HEK293 (cell line): Measurements from ENCODE around the gene PDE4D.

ENCODE experiments used
- BCL11B ChIP-seq: fragments of 450-650 bp; formaldehyde crosslinking; IDR thresholded peaks from 2 replicates; pipeline ENCODE4 v1.5.1; 2016; ENCODE audit warnings: low read depth, missing biosample characterization, missing genetic modification characterization
- HOXD13 ChIP-seq: sonication (generic); formaldehyde crosslinking; IDR thresholded peaks from 2 replicates; pipeline ENCODE4 v1.8.0; 2022; ENCODE audit warnings: missing genetic modification reagents, borderline replicate concordance
- TCF7L2 ChIP-seq: IDR thresholded peaks from 2 replicates; pipeline ENCODE4 v1.6.1; 2011; ENCODE audit warnings: low read depth, mild to moderate bottlenecking, inconsistent platforms, low read length, moderate library complexity, borderline replicate concordance
- ZBTB17 ChIP-seq: fragments of 450-650 bp; formaldehyde crosslinking; IDR thresholded peaks from 2 replicates; pipeline ENCODE4 v1.5.1; 2016; ENCODE audit warnings: missing biosample characterization, missing genetic modification characterization
- ZBTB20 ChIP-seq: fragments of 450-650 bp; formaldehyde crosslinking; IDR thresholded peaks from 2 replicates; pipeline ENCODE4 v1.5.1; 2016; ENCODE audit warnings: missing biosample characterization, missing genetic modification characterization
- ZBTB21 ChIP-seq: fragments of 450-650 bp; formaldehyde crosslinking; IDR thresholded peaks from 2 replicates; pipeline ENCODE4 v1.5.1; 2017; ENCODE audit warnings: missing biosample characterization, missing genetic modification characterization
- ZNF121 ChIP-seq: fragments of 450-650 bp; formaldehyde crosslinking; IDR thresholded peaks from 2 replicates; pipeline ENCODE4 v1.5.1; 2016; ENCODE audit warnings: missing biosample characterization, missing genetic modification characterization
- ZNF239 ChIP-seq: fragments of 450-650 bp; formaldehyde crosslinking; IDR thresholded peaks from 2 replicates; pipeline ENCODE4 v1.5.1; 2016; ENCODE audit warnings: missing biosample characterization, missing genetic modification characterization
- ZNF266 ChIP-seq: fragments of 450-650 bp; formaldehyde crosslinking; IDR thresholded peaks from 2 replicates; pipeline ENCODE4 v1.5.1; 2016; ENCODE audit warnings: missing biosample characterization, missing genetic modification characterization, low read depth
- ZNF366 ChIP-seq: fragments of 450-650 bp; formaldehyde crosslinking; conservative IDR thresholded peaks from 2 replicates; pipeline ENCODE4 v1.5.1; 2016; ENCODE audit warnings: missing biosample characterization, missing genetic modification characterization
- ZNF521 ChIP-seq: fragments of 450-650 bp; formaldehyde crosslinking; IDR thresholded peaks from 2 replicates; pipeline ENCODE4 v1.5.1; 2017; ENCODE audit warnings: missing biosample characterization, mild to moderate bottlenecking, missing genetic modification characterization
- ZNF544 ChIP-seq: fragments of 450-650 bp; formaldehyde crosslinking; IDR thresholded peaks from 2 replicates; pipeline ENCODE4 v1.5.0; 2017; ENCODE audit warnings: missing biosample characterization, missing genetic modification characterization
- ZNF549 ChIP-seq: fragments of 450-650 bp; IDR thresholded peaks from 2 replicates; pipeline ENCODE4 v1.5.1; 2018; ENCODE audit warnings: missing biosample characterization, missing genetic modification characterization, mild to moderate bottlenecking, inconsistent platforms, moderate library complexity
- ZNF561 ChIP-seq: fragments of 450-650 bp; IDR thresholded peaks from 2 replicates; pipeline ENCODE4 v1.5.1; 2018; ENCODE audit warnings: missing biosample characterization, missing genetic modification characterization, borderline replicate concordance
- ZNF610 ChIP-seq: fragments of 450-650 bp; formaldehyde crosslinking; IDR thresholded peaks from 2 replicates; pipeline ENCODE4 v1.5.1; 2016; ENCODE audit warnings: missing biosample characterization, missing genetic modification characterization, borderline replicate concordance
- ZNF658 ChIP-seq: fragments of 450-650 bp; formaldehyde crosslinking; IDR thresholded peaks from 2 replicates; pipeline ENCODE4; 2016; ENCODE audit warnings: missing biosample characterization, missing genetic modification characterization
- TF ChIP-seq, protein P1 (sequence below): fragments of 450-650 bp; formaldehyde crosslinking; IDR thresholded peaks from 2 replicates; pipeline ENCODE4 v1.5.1; 2017; ENCODE audit warnings: missing biosample characterization, missing genetic modification characterization
- TF ChIP-seq, protein P2 (sequence below): fragments of 450-650 bp; formaldehyde crosslinking; IDR thresholded peaks from 2 replicates; pipeline ENCODE4 v1.5.1; 2016; ENCODE audit warnings: missing biosample characterization, missing genetic modification characterization
- TF ChIP-seq, protein P3 (sequence below): fragments of 450-650 bp; formaldehyde crosslinking; IDR thresholded peaks from 2 replicates; pipeline ENCODE4 v1.5.1; 2016; ENCODE audit warnings: missing biosample characterization, missing genetic modification characterization
- TF ChIP-seq, protein P4 (sequence below): fragments of 450-650 bp; formaldehyde crosslinking; IDR thresholded peaks from 2 replicates; pipeline ENCODE4 v1.5.1; 2016; ENCODE audit warnings: missing biosample characterization, missing genetic modification characterization
- TF ChIP-seq, protein P5 (sequence below): fragments of 450-650 bp; formaldehyde crosslinking; IDR thresholded peaks from 2 replicates; pipeline ENCODE4 v1.5.1; 2016; ENCODE audit warnings: missing biosample characterization, missing genetic modification characterization
- TF ChIP-seq, protein P6 (sequence below): fragments of 450-650 bp; formaldehyde crosslinking; IDR thresholded peaks from 2 replicates; pipeline ENCODE4 v1.5.1; 2016; ENCODE audit warnings: missing biosample characterization, missing genetic modification characterization
- TF ChIP-seq, protein P7 (sequence below): fragments of 450-650 bp; formaldehyde crosslinking; IDR thresholded peaks from 2 replicates; pipeline ENCODE4 v1.5.1; 2016; ENCODE audit warnings: missing biosample characterization, missing genetic modification characterization

The PDE4D gene

DNA sequence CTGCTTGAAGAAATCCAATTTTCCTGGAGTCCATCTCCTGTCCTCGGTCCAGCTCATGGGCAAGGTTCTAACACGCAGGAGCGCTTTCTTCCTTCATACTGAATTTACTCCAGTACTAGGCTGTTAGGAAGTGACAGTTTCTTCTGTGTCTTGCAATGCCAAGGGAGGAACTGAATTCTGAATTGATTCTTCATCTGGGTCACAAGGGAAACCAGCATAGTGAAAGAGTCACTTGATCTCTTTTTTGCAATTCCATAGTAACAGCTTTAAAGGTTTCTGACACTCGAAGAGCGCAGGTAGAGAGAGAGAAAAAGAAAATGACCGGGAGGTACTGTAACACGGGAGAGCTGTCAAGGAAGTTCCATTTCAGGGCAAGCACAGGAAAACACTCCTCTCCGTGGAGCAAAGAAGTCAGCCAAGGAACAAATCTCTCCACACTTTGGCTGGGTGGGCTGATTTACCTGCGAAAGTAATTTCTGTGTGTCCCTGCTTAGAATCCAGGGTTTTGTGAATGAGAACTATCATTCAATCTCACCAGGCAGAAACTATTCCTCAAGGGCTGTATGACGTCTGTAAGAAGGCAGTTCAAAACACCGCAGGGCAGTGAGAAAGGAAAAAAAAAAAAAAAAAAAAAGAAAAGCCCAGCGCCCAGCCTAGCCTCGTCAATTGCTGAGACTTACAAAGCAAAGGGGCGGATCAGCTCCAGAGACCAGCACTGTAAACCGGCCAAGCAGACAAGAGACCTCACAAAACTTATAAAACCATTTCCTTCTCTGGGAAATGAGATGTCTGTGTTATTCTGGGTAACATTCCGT is 617.8 kb downstream of the PDE4D start (continued):
- TF ChIP-seq ZNF561 (tag by site-specific recombination): no peak
- TF ChIP-seq, protein P1, sequence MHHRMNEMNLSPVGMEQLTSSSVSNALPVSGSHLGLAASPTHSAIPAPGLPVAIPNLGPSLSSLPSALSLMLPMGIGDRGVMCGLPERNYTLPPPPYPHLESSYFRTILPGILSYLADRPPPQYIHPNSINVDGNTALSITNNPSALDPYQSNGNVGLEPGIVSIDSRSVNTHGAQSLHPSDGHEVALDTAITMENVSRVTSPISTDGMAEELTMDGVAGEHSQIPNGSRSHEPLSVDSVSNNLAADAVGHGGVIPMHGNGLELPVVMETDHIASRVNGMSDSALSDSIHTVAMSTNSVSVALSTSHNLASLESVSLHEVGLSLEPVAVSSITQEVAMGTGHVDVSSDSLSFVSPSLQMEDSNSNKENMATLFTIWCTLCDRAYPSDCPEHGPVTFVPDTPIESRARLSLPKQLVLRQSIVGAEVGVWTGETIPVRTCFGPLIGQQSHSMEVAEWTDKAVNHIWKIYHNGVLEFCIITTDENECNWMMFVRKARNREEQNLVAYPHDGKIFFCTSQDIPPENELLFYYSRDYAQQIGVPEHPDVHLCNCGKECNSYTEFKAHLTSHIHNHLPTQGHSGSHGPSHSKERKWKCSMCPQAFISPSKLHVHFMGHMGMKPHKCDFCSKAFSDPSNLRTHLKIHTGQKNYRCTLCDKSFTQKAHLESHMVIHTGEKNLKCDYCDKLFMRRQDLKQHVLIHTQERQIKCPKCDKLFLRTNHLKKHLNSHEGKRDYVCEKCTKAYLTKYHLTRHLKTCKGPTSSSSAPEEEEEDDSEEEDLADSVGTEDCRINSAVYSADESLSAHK (tag by site-specific recombination): 0 out of 2 replicates have a peak, but pooled peaks have one; percentile 70
- peak; percentile 63 for TF ChIP-seq ZBTB21 (tag by site-specific recombination)
- no peak for TF ChIP-seq ZNF658
- TF ChIP-seq, protein P2, sequence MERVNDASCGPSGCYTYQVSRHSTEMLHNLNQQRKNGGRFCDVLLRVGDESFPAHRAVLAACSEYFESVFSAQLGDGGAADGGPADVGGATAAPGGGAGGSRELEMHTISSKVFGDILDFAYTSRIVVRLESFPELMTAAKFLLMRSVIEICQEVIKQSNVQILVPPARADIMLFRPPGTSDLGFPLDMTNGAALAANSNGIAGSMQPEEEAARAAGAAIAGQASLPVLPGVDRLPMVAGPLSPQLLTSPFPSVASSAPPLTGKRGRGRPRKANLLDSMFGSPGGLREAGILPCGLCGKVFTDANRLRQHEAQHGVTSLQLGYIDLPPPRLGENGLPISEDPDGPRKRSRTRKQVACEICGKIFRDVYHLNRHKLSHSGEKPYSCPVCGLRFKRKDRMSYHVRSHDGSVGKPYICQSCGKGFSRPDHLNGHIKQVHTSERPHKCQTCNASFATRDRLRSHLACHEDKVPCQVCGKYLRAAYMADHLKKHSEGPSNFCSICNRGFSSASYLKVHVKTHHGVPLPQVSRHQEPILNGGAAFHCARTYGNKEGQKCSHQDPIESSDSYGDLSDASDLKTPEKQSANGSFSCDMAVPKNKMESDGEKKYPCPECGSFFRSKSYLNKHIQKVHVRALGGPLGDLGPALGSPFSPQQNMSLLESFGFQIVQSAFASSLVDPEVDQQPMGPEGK (tag by site-specific recombination): 0 out of 2 replicates have a peak, but pooled peaks have one; percentile 20
- TF ChIP-seq, protein P3, sequence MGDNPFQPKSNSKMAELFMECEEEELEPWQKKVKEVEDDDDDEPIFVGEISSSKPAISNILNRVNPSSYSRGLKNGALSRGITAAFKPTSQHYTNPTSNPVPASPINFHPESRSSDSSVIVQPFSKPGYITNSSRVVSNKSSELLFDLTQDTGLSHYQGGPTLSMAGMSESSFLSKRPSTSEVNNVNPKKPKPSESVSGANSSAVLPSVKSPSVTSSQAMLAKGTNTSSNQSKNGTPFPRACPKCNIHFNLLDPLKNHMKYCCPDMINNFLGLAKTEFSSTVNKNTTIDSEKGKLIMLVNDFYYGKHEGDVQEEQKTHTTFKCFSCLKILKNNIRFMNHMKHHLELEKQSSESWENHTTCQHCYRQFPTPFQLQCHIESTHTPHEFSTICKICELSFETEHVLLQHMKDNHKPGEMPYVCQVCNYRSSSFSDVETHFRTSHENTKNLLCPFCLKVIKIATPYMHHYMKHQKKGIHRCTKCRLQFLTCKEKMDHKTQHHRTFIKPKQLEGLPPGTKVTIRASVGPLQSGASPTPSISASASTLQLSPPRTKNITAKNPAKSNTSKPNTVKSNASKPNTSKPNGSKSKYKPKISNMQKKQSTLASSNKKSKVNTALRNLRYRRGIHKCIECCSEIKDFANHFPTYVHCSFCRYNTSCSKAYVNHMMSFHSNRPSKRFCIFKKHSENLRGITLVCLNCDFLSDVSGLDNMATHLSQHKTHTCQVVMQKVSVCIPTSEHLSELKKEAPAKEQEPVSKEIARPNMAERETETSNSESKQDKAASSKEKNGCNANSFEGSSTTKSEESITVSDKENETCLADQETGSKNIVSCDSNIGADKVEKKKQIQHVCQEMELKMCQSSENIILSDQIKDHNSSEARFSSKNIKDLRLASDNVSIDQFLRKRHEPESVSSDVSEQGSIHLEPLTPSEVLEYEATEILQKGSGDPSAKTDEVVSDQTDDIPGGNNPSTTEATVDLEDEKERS (tag by site-specific recombination): no peak
- no peak for TF ChIP-seq ZNF266 (tag by site-specific recombination)
- no peak for TF ChIP-seq ZNF544 (tag by site-specific recombination)
- TF ChIP-seq HOXD13: no peak
- peak; percentile 36; the same call in 1 of the 2 replicates for TF ChIP-seq ZNF366 (tag by site-specific recombination)
- no peak for TF ChIP-seq TCF7L2
- no peak for TF ChIP-seq ZNF549 (tag by site-specific recombination)
- TF ChIP-seq, protein P4, sequence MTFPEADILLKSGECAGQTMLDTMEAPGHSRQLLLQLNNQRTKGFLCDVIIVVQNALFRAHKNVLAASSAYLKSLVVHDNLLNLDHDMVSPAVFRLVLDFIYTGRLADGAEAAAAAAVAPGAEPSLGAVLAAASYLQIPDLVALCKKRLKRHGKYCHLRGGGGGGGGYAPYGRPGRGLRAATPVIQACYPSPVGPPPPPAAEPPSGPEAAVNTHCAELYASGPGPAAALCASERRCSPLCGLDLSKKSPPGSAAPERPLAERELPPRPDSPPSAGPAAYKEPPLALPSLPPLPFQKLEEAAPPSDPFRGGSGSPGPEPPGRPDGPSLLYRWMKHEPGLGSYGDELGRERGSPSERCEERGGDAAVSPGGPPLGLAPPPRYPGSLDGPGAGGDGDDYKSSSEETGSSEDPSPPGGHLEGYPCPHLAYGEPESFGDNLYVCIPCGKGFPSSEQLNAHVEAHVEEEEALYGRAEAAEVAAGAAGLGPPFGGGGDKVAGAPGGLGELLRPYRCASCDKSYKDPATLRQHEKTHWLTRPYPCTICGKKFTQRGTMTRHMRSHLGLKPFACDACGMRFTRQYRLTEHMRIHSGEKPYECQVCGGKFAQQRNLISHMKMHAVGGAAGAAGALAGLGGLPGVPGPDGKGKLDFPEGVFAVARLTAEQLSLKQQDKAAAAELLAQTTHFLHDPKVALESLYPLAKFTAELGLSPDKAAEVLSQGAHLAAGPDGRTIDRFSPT (tag by site-specific recombination): no peak
- TF ChIP-seq, protein P5, sequence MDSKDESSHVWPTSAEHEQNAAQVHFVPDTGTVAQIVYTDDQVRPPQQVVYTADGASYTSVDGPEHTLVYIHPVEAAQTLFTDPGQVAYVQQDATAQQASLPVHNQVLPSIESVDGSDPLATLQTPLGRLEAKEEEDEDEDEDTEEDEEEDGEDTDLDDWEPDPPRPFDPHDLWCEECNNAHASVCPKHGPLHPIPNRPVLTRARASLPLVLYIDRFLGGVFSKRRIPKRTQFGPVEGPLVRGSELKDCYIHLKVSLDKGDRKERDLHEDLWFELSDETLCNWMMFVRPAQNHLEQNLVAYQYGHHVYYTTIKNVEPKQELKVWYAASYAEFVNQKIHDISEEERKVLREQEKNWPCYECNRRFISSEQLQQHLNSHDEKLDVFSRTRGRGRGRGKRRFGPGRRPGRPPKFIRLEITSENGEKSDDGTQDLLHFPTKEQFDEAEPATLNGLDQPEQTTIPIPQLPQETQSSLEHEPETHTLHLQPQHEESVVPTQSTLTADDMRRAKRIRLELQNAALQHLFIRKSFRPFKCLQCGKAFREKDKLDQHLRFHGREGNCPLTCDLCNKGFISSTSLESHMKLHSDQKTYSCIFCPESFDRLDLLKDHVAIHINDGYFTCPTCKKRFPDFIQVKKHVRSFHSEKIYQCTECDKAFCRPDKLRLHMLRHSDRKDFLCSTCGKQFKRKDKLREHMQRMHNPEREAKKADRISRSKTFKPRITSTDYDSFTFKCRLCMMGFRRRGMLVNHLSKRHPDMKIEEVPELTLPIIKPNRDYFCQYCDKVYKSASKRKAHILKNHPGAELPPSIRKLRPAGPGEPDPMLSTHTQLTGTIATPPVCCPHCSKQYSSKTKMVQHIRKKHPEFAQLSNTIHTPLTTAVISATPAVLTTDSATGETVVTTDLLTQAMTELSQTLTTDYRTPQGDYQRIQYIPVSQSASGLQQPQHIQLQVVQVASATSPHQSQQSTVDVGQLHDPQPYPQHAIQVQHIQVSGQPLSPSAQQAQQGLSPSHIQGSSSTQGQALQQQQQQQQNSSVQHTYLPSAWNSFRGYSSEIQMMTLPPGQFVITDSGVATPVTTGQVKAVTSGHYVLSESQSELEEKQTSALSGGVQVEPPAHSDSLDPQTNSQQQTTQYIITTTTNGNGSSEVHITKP (tag by site-specific recombination): peak; percentile 83
- TF ChIP-seq ZBTB20 (tag by site-specific recombination): 0 out of 2 replicates have a peak, but pooled peaks have one; percentile 38
- TF ChIP-seq ZNF521: no peak
- TF ChIP-seq ZNF239 (tag by site-specific recombination): no peak
- TF ChIP-seq, protein P6, sequence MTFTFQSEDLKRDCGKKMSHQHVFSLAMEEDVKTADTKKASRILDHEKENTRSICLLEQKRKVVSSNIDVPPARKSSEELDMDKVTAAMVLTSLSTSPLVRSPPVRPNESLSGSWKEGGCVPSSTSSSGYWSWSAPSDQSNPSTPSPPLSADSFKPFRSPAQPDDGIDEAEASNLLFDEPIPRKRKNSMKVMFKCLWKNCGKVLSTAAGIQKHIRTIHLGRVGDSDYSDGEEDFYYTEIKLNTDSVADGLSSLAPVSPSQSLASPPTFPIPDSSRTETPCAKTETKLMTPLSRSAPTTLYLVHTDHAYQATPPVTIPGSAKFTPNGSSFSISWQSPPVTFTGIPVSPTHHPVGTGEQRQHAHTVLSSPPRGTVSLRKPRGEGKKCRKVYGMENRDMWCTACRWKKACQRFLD (tag by site-specific recombination): no peak
- peak; percentile 72; the same call in 1 of the 2 replicates for TF ChIP-seq ZBTB17
- TF ChIP-seq, protein P7, sequence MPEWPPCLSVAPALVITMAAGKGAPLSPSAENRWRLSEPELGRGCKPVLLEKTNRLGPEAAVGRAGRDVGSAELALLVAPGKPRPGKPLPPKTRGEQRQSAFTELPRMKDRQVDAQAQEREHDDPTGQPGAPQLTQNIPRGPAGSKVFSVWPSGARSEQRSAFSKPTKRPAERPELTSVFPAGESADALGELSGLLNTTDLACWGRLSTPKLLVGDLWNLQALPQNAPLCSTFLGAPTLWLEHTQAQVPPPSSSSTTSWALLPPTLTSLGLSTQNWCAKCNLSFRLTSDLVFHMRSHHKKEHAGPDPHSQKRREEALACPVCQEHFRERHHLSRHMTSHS (tag by site-specific recombination): no peak
- TF ChIP-seq ZNF121 (tag by site-specific recombination): no peak
- no peak for TF ChIP-seq BCL11B
- no peak for TF ChIP-seq ZNF610
